ENCODE results near the gene CCL13. TPM values are rescaled to one million over a fixed set of nuclear protein-coding genes. Genes with fewer than 3 reads are reported as not detected.

Gene CCL13
- total and polyA plus RNA-seq, 2 of the 8 experiments (the other 6 are each of a cell fraction or from before 2014, with no cell fraction given): not detected

GRCh38 chr17:34397265-34397664 is 41.0 kb downstream of the CCL13 start:
- Histone ChIP-seq H3K18ac (ENCODE audit: extremely low read depth, low read length) (no peak overlapping the region), H4K20me1 (replicated peaks in 1 of 2; ENCODE audit: control insufficient read depth in 1 of 2, insufficient read depth in 2 of 2, low read length in 2 of 2) (no peaks in the 10 kb centered on the region), H2AK5ac (ENCODE audit: low read depth, low read length) (no peak overlapping the region), H3K23ac (ENCODE audit: insufficient read length) (no peak overlapping the region), H3K4me3 (ENCODE audit: extremely low read depth in 1 of 4, insufficient read depth in 2 of 4, low read depth in 3 of 4, low read length in 4 of 4) (no peak overlapping the region), H3K36me3 (ENCODE audit: control insufficient read depth in 2 of 4, insufficient read depth in 4 of 4, low read length in 3 of 4) (no peaks in the 10 kb centered on the region), H4K8ac (ENCODE audit: extremely low read depth, insufficient read depth, low read length) (no peak overlapping the region), H3K27me3 (replicated peaks in 1 of 4; ENCODE audit: control insufficient read depth in 3 of 4, extremely low read depth in 1 of 4, insufficient read depth in 3 of 4, low read length in 3 of 4) (no peaks in the 10 kb centered on the region; a peak in 2 of 7 replicates), H2AFZ (ENCODE audit: low read length) (no peak overlapping the region), H2BK5ac (ENCODE audit: low read depth, low read length) (no peak overlapping the region), H3K79me2 (ENCODE audit: control insufficient read depth in 1 of 2, insufficient read depth in 2 of 2, low read length in 2 of 2) (no peaks in the 10 kb centered on the region), H3K9ac (replicated peaks in 1 of 4; ENCODE audit: extremely low read depth in 1 of 4, low read depth in 3 of 4, low read length in 3 of 4) (no peak overlapping the region), H3K4me2 (ENCODE audit: insufficient read depth in 1 of 2, low read depth in 2 of 2, low read length in 2 of 2) (no peak overlapping the region), H2BK120ac (replicated peaks; ENCODE audit: low read depth, low read length) (no peak overlapping the region), H4K5ac (ENCODE audit: insufficient read length, low read depth, low read length) (no peak overlapping the region), H3K79me1 (ENCODE audit: low read depth, low read length) (no peaks in the 10 kb centered on the region), H3K4ac (replicated peaks; ENCODE audit: insufficient read length, low read depth, low read length) (no peak overlapping the region), H3K4me1 (replicated peaks in 1 of 4; ENCODE audit: control insufficient read depth in 3 of 4, insufficient read depth in 4 of 4, low read length in 3 of 4) (peaks cover 0 to 4% (median 0%) of the 10 kb centered on the region in 4 experiments; a peak in 2 of 7 replicates), H3K27ac (ENCODE audit: low read depth, low read length) (no peak overlapping the region), H3K23me2 (ENCODE audit: low read depth, low read length) (no peaks in the 10 kb centered on the region), H2BK15ac (ENCODE audit: low read length) (no peak overlapping the region), H3K14ac (ENCODE audit: insufficient read length) (no peak overlapping the region), H4K91ac (replicated peaks; ENCODE audit: insufficient read length, low read length) (no peak overlapping the region), H2BK12ac (ENCODE audit: low read depth, low read length) (no peak overlapping the region), H3K9me3 (ENCODE audit: insufficient read depth in 2 of 2, low read depth in 1 of 2, low read length in 1 of 2) (no peaks in the 10 kb centered on the region), H3K56ac (replicated peaks; ENCODE audit: insufficient read length, low read depth, low read length) (no peak overlapping the region), H2BK20ac (ENCODE audit: low read length) (no peak overlapping the region)
- ChIA-PET POLR2A (ENCODE audit: partially characterized antibody) (no interaction called here), CTCF (ENCODE audit: partially characterized antibody) (interaction anchor here (0.6 to 3.2 kb wide), 8 partner anchors 10 to 145 kb away, joined by 3 to 14 read pairs (median 5); no protein-coding TSS in a partner anchor)
- no peak for DNase-seq (ENCODE audit: low read depth in 1 of 2, low spot score in 2 of 2)
- TF ChIP-seq EZH2 (IDR thresholded peaks at IDR 0.05; ENCODE audit: low read depth, low read length, severe bottlenecking): no peak
- no peak for TF ChIP-seq BRCA1 (IDR thresholded peaks at IDR 0.05; ENCODE audit: low read depth, low read length)
- no peak for TF ChIP-seq HDAC6 (IDR thresholded peaks at IDR 0.05; ENCODE audit: low read depth, low read length)
- TF ChIP-seq EP300 (IDR thresholded peaks at IDR 0.05; ENCODE audit: borderline replicate concordance in 1 of 2, low read depth in 2 of 2, low read length in 2 of 2): no peak
- no peak for TF ChIP-seq SIN3A (conservative IDR thresholded peaks at IDR 0.05 in 1 of 2, IDR thresholded peaks at IDR 0.05 in 1 of 2; ENCODE audit: low read depth in 1 of 2, low read length in 2 of 2)
- TF ChIP-seq SIRT6 (IDR thresholded peaks at IDR 0.05; ENCODE audit: low read length): no peak
- TF ChIP-seq TAF7 (optimal IDR thresholded peaks at IDR 0.05; ENCODE audit: borderline replicate concordance, low read depth, low read length): no peak
- TF ChIP-seq SP4 (IDR thresholded peaks at IDR 0.05; ENCODE audit: low read length): no peak
- TF ChIP-seq NRF1 (IDR thresholded peaks at IDR 0.05; ENCODE audit: low read depth, low read length): no peak
- no peak for TF ChIP-seq GTF2F1 (IDR thresholded peaks at IDR 0.05; ENCODE audit: borderline replicate concordance, low read depth, low read length)
- no peak for TF ChIP-seq KDM4A (IDR thresholded peaks at IDR 0.05; ENCODE audit: low read depth, low read length, severe bottlenecking)
- TF ChIP-seq TAF1 (IDR thresholded peaks at IDR 0.05; ENCODE audit: low read depth, low read length): no peak
- TF ChIP-seq SP2 (IDR thresholded peaks at IDR 0.05; ENCODE audit: low read length): no peak
- TF ChIP-seq CREB1 (IDR thresholded peaks at IDR 0.05): no peak
- FAIRE-seq: no peak
